Hair follicular keratinocyte (primary cell): ENCODE data around the gene DCUN1D2. TPM values are rescaled to one million over a fixed set of nuclear protein-coding genes. Genes with fewer than 3 reads are reported as not detected.

Experiments
- total RNA-seq: library from RNA; depleted of rRNA; stranded (reverse); fragments of >200 nt; gene quantifications from 2 replicates; pipeline ENCODE4 v1.2.3, GENCODE V29; 2015

Gene DCUN1D2
- total RNA-seq, result 4.1 and 4.4 TPM in 2 replicates

GRCh38 chr13:113490496-113491417 is at the start of gene DCUN1D2:
DCUN1D2 (minus strand) TSS chr13:113490711; CDS start chr13:113490669, 42 bp downstream.

GRCh38 chr13:113452942-113453901 is 37.3 kb downstream of the DCUN1D2 start, which contains the start of gene ADPRHL1:
ADPRHL1 (minus strand) TSS chr13:113453488; CDS start chr13:113453437, 51 bp downstream.

Other genes starting within 250 kb of the DCUN1D2 start
- gene LAMP1, start 193.5 kb downstream of the DCUN1D2 start, total RNA-seq, result 127 and 141 TPM in 2 replicates
- 7.6 and 9.4 TPM in 2 replicates for gene GRTP1, start 126.6 kb downstream of the DCUN1D2 start, total RNA-seq
- 0.68 and 0.70 TPM in 2 replicates for gene ADPRHL1, start 37.2 kb downstream of the DCUN1D2 start, total RNA-seq
- gene TFDP1, start 94.0 kb upstream of the DCUN1D2 start, total RNA-seq, result 56.0 and 95.7 TPM in 2 replicates
- gene ATP4B, start 167.5 kb upstream of the DCUN1D2 start, total RNA-seq, result not detected in 2 replicates
- gene GRK1, start 176.5 kb upstream of the DCUN1D2 start, total RNA-seq, result not detected in 2 replicates